GM12892 (cell line): ENCODE data around the gene SPTY2D1.
"Not testable (repeated sequence)": the region's sequence is repeated elsewhere in the genome, so short reads cannot be mapped to it uniquely, and the experiment has no call there.

Experiments used
- DNase-seq: peaks from one replicate; pipeline ENCODE4 v3.0.0; 2011; ENCODE audit not compliant: insufficient read length
- FAIRE-seq: peaks from 2 replicates; lab custom pipeline; 2011; peaks lifted over from hg19 to GRCh38; lab: Jason Lieb, UNC
- POLR2A ChIP-seq: IDR thresholded peaks from 2 replicates; pipeline ENCODE4 v1.6.1; 2011; ENCODE audit warnings: low read depth, low read length, control low read depth
- POLR2AphosphoS5 ChIP-seq: IDR thresholded peaks from 2 replicates; pipeline ENCODE4 v1.6.1; 2011; ENCODE audit warnings: low read depth, low read length, control low read depth
- TAF1 ChIP-seq: IDR thresholded peaks from 2 replicates; pipeline ENCODE4 v1.6.1; 2011; ENCODE audit warnings: low read depth, mild to moderate bottlenecking, control low read depth, low read length, borderline replicate concordance

SPTY2D1 gene

DNA sequence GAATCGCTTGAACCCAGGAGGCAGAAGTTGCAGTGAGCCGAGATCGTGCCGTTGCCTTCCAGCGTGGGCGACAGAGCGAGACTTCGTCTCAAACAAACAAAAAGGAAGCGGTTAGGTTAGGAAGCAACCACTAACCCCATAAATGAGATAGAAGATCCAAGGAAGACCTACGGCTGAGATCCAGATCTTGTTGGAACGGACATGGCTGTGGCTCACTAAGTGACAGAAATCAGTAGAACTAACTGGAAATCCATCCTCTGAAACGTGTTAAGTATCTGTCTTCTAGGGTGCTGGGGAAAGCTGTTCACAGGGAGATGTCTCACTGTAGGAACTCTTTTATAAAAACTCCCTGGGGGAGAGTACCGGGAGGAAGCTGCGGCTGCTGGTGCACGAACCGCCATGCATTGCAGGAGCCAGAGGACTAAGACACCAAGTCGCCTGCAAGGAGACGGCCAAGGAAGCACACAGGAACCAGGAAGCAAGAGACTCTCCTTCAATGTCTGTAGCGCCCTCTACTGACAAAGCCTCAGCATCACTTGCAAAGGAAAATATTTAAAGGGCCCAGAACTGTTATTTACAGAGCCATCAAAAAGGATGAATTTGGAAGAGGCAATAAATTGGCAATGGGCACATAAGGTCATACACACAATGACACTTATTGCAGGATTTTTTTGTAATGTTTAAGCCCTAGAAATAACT, 16.9 kb upstream of the SPTY2D1 start:
- DNase-seq (peak; percentile 31), FAIRE-seq (peak; percentile 91)
- TF ChIP-seq POLR2AphosphoS5, result no peak
- TF ChIP-seq POLR2A, result no peak

DNA sequence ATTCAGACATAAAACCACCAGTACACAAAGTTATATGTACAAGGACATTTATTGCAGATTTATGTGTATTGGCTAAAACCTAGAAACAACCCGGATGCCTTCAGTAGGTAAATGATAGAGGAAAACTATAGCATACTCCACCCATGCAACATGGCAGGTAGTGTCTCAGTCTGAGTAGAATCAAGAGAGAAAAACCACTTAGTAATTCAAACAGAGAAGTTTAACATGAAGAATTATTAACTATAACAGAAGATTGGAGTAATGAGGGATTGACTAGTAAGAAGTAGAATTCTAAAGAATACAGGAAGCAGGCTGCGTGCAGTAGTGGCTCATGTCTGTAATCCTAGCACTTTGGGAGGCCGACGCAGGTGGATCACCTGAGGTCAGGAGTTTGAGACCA, 16.2 kb upstream of the SPTY2D1 start:
- TF ChIP-seq POLR2A (no peak), POLR2AphosphoS5 (no peak), TAF1 (no peak)
- FAIRE-seq (no peak), DNase-seq (no peak)

GRCh38 chr11:18643034-18643433, 8.9 kb upstream of the SPTY2D1 start:
- DNase-seq, FAIRE-seq: not testable (repeated sequence)

DNA sequence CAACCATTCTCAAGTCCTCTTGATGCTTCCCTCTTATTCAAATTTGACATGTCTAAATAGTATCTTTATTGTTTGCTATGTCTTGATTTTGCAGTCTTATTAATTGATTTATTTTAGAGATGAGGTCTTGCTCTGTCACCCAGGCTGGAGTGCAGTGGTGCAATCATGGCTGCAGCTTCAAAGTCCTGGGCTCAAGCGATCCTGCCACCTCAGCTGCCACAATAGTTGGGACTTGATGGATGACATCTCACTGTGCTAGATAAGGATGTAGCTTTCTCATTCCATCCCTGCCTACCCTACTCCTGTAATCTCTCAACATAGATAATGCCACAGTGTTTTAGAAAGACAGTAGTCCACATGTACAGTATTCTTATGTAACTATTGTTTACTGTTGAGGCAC, 7.5 kb upstream of the SPTY2D1 start:
- TF ChIP-seq POLR2A (no peak), POLR2AphosphoS5 (no peak), TAF1 (no peak)
- DNase-seq (no peak), FAIRE-seq (no peak)

DNA sequence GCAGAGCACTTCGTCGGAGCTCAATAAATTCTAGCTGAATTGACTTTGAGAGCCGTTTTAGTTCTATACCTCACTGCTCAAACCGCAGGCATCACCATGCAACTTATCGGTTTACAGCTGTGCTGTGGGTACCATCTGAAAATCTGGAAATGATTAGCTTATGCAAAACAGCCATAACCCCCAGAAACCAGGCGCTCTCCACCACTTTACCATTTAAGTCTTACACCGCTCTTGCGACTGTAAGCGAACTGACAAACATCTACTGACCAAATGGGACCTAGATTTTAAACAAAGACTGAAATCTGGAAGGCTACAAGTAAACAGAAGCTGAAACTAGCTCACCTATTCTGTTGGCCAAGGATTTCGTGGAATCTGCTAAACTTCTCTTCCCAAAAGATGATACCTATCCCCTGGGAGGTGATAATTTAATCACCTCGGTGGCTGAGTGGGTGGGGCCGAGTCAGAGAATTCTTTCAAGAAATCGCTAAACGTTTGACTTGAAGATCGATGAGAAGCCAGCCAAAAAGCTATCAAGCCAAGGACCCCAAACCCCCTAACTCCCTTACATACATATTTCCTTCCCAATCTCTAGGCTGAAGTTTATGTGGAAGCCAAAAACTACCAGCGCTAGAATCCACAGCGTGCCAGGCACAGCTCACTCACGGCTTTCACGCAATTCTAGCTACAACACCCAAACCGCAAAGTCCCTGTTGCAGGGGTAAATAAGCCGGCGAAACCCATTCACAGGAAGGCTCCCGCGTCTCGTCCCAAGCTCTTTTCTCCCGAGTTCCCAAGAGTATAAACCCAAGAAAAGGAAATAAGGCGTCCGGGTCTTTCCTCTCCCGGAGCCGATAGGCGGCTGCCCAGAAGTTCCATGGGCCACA, 644 bp downstream of the SPTY2D1 start:
- FAIRE-seq, result peak; percentile 93
- DNase-seq, result no peak
- TF ChIP-seq POLR2A (no peak), TAF1 (no peak), POLR2AphosphoS5 (no peak)

DNA sequence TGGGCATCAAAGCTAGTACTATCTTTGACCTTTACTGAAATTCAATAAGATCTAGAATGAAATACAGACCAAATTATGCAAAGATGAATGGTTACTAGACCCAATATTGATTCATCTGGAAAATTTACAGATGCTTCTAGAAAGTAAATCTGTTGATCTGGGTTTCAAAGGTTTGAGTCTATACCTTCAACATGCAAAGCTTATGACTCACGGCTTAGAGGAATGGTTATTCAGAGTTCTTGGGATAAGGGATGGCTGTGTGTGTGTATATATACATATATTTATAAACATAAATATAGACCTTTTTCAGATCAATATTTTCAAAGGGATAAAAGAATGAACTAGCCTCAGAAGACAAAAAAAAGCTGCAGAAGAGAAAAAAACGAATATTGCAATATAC, 1.3 kb downstream of the SPTY2D1 start:
- no peak for TF ChIP-seq POLR2AphosphoS5
- TF ChIP-seq POLR2A, result no peak
- TF ChIP-seq TAF1, result no peak
- FAIRE-seq (peak; percentile 57), DNase-seq (no peak)

GRCh38 chr11:18624161-18624560, 10.0 kb downstream of the SPTY2D1 start:
- TF ChIP-seq POLR2AphosphoS5, result no peak
- no peak for TF ChIP-seq TAF1
- TF ChIP-seq POLR2A, result no peak
- DNase-seq, result no peak
- no peak for FAIRE-seq

- FAIRE-seq, result peak; percentile 54
- TF ChIP-seq TAF1 (no peak), POLR2AphosphoS5 (no peak), POLR2A (no peak)
- no peak for DNase-seq
Observed at GRCh38 chr11:18623707-18624106, 10.4 kb downstream of the SPTY2D1 start.

- FAIRE-seq (peak; percentile 36), DNase-seq (no peak)
- no peak for TF ChIP-seq TAF1
- TF ChIP-seq POLR2AphosphoS5, result no peak
- TF ChIP-seq POLR2A, result no peak
Observed at GRCh38 chr11:18618342-18619025, 15.7 kb downstream of the SPTY2D1 start.

DNA sequence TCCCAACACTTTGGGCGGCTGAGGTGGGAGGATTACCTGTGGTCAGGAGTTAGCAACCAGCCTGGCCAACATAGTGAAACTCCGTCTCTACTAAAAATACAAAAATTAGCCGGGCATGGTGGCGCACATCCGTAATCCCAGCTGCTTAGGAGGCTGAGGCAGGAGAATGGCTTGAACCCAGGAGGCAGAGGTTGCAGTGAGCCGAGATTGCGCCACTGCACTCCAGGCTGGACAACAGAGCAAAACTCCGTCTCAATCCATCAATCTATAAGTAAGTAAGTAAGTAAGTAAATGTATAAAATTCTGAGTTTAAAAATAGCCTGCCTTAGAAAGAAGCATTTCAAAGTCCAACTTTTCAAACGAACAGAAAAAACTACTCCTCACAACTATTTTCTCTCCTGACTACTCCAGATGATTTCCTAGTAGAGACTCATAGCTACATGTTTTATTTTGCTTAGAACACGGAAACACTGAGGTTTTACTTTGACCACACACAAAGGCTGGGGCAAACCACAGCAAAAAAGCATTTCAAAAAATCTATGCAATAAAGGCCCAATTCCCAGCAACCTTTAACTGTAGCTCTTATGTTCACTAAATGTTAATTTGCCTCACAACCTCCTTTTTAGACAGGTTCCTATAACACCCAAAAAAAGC, 16.3 kb downstream of the SPTY2D1 start:
- DNase-seq, result no peak
- peak; percentile 84 for FAIRE-seq
- no peak for TF ChIP-seq POLR2A
- no peak for TF ChIP-seq POLR2AphosphoS5
- no peak for TF ChIP-seq TAF1

DNA sequence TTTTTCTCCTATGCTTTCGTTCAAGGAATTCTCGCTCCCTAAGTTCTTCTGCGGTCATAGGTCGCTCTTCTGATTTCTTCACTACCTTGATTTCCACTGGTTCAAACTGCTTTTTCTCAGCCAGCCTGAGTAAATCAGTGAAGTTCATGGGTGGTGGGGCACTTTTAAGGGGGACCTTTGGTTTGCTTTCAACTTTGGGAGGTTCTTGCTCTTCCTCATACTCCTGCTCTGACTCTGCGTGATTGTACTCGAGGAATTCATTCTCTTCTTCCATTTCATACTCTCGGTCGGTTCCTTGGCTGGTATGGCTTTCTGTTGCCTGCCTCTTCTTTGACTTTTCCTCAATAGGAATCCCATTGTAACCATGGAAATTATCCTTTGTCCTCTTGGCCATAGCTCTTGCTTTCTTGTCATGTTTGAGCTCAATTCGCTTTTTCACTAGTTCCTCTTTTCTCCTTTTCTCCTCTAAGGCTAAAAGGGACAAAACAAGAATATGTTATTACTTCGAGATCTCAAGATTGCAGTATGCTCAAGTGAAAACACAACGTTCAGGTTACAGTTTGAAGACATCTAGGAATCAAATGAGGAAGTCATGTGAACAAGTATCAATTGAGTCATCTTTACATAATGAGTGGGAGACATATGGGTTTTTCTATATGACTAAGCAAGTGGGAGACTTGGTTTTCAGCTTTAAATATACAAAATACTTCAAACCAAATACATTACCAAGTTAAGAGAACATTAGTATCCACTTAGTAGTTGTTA, 18.3 kb downstream of the SPTY2D1 start:
- peak; percentile 39 for DNase-seq
- TF ChIP-seq POLR2A (no peak), TAF1 (no peak), POLR2AphosphoS5 (no peak)
- peak; percentile 97 for FAIRE-seq

DNA sequence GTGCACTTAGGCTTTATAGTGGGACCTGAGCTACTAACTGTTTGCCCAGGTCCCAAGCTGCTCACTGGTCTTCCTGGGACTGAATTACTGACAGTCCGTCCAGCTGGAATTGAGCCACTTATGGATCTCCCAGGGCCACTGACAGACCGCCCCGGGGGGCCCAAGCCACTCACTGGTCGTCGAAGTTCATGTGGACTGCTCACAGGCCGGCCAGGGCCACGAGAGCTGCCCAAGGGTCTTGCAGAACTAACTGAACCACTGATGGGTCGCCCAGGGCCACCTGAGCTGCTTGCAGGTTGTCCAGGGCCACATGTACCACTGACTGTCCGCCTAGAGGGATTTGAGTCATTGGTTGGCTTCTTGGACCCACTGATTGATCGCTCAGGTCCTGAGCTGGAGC, 19.5 kb downstream of the SPTY2D1 start:
- FAIRE-seq (peak; percentile 21), DNase-seq (no peak)
- TF ChIP-seq TAF1 (no peak), POLR2AphosphoS5 (no peak), POLR2A (no peak)
